Measurements from ENCODE around the gene NMBR. TPM values are rescaled to one million over a fixed set of nuclear protein-coding genes. Genes with fewer than 3 reads are reported as not detected.

The NMBR gene
- total RNA-seq, 3 donors from 2014 or later (not counting 1 experiment from before 2014, with no cell fraction given), result not detected

DNA sequence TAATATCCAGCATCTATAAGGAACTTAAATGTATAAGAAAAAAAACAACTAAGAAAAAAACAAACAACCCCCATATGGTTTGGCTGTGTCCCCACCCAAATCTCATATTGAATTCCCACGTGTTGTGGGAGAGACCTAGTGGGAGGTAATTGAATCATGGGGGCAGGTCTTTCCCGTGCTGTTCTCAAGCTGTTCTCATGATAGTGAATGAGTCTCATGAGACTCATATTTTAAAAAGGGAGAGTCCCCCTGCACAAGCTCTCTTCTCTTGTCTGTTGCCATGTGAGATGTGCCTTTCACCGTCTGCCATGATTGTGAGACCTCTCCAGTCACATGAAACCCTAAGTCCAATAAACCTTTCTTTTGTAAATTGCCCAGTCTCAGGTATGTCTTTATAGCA, 119.8 kb downstream of the NMBR start:
- ATAC-seq, result no peak
- Histone ChIP-seq H3K4me3 (ENCODE audit: low read length) (no peak overlapping the region), H3K36me3 (ENCODE audit: control insufficient read depth, insufficient read depth, low read length) (no peaks in the 10 kb centered on the region), H3K4me1 (ENCODE audit: control insufficient read depth, insufficient read depth, low read length) (no peaks in the 10 kb centered on the region), H3K27me3 (ENCODE audit: control insufficient read depth, insufficient read depth, low read length) (no peaks in the 10 kb centered on the region), H3K27ac (ENCODE audit: low read length) (no peak overlapping the region), H3K9me3 (ENCODE audit: control insufficient read depth, insufficient read depth, low read length) (no peaks in the 10 kb centered on the region)
- 88% methylated on average over 2 of the region's 3 CpGs for WGBS (ENCODE audit: insufficient coverage)
- Mint-ChIP-seq H3K27me3 (ENCODE audit: low read depth in 2 of 2) (no peaks in the 10 kb centered on the region), H3K9me3 (peaks cover 4 to 14% of the 10 kb centered on the region in 2 donors), H3K4me3 (no peak overlapping the region), H3K36me3 (no peaks in the 10 kb centered on the region), H3K27ac (no peak overlapping the region), H3K4me1 (peaks cover 0 to 11% of the 10 kb centered on the region in 2 donors)
- TF ChIP-seq, protein P1, sequence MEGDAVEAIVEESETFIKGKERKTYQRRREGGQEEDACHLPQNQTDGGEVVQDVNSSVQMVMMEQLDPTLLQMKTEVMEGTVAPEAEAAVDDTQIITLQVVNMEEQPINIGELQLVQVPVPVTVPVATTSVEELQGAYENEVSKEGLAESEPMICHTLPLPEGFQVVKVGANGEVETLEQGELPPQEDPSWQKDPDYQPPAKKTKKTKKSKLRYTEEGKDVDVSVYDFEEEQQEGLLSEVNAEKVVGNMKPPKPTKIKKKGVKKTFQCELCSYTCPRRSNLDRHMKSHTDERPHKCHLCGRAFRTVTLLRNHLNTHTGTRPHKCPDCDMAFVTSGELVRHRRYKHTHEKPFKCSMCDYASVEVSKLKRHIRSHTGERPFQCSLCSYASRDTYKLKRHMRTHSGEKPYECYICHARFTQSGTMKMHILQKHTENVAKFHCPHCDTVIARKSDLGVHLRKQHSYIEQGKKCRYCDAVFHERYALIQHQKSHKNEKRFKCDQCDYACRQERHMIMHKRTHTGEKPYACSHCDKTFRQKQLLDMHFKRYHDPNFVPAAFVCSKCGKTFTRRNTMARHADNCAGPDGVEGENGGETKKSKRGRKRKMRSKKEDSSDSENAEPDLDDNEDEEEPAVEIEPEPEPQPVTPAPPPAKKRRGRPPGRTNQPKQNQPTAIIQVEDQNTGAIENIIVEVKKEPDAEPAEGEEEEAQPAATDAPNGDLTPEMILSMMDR (IDR thresholded peaks at IDR 0.05), result no peak
- intact Hi-C loops (cut with micrococcal nuclease), result no loop called here
- no peak for DNase-seq

DNA sequence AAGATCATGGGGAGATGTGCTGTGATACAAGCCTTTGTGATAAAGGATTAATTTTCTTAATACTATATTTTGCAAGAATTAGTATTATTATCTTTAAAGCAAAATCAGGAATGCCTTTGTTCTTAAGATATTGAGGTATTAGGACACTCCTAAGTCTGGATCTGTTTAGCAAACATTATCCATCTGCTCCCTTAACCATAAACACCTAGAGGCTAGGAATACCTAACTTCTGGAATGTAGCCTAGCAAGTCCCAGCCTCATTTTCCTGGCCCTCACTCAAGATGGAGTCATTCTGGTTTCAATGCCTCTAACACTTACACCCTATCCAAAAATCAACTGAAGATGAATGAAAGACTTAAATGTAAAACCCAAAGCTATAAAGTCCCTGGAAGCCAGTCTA, 120.5 kb downstream of the NMBR start:
- Histone ChIP-seq H3K27me3 (ENCODE audit: control insufficient read depth, insufficient read depth, low read length) (no peaks in the 10 kb centered on the region), H3K4me1 (ENCODE audit: control insufficient read depth, insufficient read depth, low read length) (no peaks in the 10 kb centered on the region), H3K9me3 (ENCODE audit: control insufficient read depth, insufficient read depth, low read length) (no peaks in the 10 kb centered on the region), H3K36me3 (ENCODE audit: control insufficient read depth, insufficient read depth, low read length) (no peaks in the 10 kb centered on the region), H3K4me3 (ENCODE audit: low read length) (no peak overlapping the region), H3K27ac (ENCODE audit: low read length) (no peak overlapping the region)
- H3K27ac Mint-ChIP-seq, result no peak overlapping the region
- no peaks in the 10 kb centered on the region for H3K36me3 Mint-ChIP-seq
- intact Hi-C loops (cut with micrococcal nuclease), result no loop called here
- TF ChIP-seq, protein P1 (IDR thresholded peaks at IDR 0.05), result no peak
- H3K27me3 Mint-ChIP-seq (ENCODE audit: low read depth in 2 of 2), result no peaks in the 10 kb centered on the region
- H3K9me3 Mint-ChIP-seq, result peaks cover 4 to 14% of the 10 kb centered on the region in 2 donors
- H3K4me3 Mint-ChIP-seq, result no peak overlapping the region
- ATAC-seq, result no peak
- H3K4me1 Mint-ChIP-seq, result peaks cover 0 to 11% of the 10 kb centered on the region in 2 donors
- DNase-seq, result no peak

Other genes with a start within 250 kb of the NMBR start
- not detected for gene GJE1, start 14.2 kb downstream of the NMBR start, total RNA-seq
- 10 to 100 TPM; 20.5 to 33.3 (median 21.3) TPM for gene VTA1, start 141 bp upstream of the NMBR start, total RNA-seq
- under 1 TPM in 2 of 3 donors, not detected in 1; 0.05 to 0.24 TPM for gene ADGRG6, start 154.9 kb upstream of the NMBR start, total RNA-seq

All from natural killer cell (primary cell).